Dedifferentiated amniotic fluid mesenchymal stem cell (primary cell): ENCODE results near the gene IL17REL.
"Not testable (repeated sequence)": the region's sequence is repeated elsewhere in the genome, so short reads cannot be mapped to it uniquely, and the experiment has no call there.

Experiments
- DNase-seq: peaks from one replicate; pipeline ENCODE4 v3.0.0-alpha.2; 2016; ENCODE audit errors: extremely low spot score

IL17REL gene

DNA sequence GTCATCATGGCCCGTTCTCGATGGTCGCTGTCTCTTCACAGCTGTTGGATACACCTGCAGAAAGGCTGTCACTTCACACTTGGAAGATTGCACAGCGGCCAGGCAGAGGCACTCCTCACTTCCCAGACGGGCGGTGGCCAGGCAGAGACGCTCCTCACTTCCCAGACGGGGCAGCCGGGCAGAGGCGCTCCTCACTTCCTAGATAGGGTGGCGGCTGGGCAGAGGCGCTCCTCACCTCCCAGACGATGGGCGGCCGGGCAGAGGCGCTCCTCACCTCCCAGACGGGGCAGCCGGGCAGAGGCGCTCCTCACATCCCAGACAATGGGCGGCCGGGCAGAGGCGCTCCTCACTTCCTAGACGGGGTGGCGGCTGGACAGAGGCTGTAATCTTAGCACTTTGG, 22.7 kb downstream of the IL17REL start:
- DNase-seq, result not testable (repeated sequence)

GRCh38 chr22:49986325-49986724, 26.2 kb downstream of the IL17REL start:
- no peak for DNase-seq

DNA sequence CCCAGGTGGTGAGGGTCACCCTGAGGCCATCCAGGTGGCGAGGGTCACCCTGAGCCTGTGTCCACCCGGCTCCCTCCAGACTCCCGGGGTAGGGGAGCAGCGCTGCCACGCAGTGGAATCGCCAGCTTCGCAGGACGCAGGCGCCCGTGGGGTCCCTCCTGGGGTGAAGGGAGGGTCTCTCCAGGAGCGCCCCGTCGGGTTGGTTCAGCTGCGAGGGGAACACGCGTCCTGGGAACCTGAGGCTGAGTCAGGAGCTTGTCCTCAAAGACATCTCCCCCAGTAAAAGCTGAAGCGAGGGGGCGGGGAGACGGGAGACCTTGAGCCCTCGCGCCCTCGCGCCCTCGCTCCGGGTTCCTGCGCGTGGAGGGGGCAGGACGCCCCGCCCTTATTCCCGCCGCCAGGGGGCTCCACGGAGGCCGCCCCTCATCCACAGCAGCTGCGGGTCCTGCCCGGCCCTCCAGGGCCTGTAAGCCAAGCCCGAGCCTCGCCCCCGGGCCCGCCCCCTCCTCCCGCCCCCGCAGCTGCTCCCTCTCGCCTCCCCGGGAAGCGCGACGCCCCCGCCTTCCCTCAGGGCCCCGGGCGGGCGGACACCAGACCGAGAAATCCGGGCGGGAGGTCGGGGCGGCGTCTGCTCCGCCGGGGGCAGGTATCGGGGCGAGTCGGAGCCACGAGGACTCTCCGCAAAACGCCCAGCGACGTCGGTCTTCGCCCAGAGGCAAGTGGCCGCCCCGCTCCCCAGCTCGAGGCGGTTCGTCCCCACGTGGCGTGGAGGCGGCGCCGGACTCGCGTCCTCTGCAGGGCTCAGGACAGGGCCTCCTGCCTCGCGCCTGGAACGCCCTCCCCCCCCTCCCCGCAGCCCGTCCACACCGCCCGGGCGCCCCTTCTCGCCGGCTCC, 29.2 kb downstream of the IL17REL start:
- DNase-seq, result no peak

- not testable (repeated sequence) for DNase-seq
These were observed 30.8 kb downstream of the IL17REL start for GRCh38 chr22:49981799-49982198.

- no peak for DNase-seq
These were observed 32.8 kb downstream of the IL17REL start for GRCh38 chr22:49979587-49980264.

DNA sequence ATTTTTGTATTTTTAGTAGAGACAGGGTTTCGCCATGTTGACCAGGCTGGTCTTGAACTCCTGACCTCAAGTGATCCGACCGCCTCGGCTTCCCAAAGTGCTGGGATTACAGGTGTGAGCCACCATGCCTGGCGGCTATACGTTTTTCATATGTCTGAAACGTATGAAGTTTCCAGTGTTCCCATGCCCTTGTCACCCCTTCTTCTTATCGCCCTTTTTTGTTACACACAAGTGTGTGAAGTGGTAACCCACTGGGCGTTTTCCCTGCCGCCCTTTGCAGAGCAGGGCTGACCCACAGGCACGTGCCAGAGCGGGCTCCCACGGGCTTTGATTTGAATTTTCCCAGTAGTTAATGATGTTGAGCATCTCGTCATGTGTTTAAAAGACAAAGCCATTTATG, 35.0 kb downstream of the IL17REL start:
- DNase-seq, result no peak

DNA sequence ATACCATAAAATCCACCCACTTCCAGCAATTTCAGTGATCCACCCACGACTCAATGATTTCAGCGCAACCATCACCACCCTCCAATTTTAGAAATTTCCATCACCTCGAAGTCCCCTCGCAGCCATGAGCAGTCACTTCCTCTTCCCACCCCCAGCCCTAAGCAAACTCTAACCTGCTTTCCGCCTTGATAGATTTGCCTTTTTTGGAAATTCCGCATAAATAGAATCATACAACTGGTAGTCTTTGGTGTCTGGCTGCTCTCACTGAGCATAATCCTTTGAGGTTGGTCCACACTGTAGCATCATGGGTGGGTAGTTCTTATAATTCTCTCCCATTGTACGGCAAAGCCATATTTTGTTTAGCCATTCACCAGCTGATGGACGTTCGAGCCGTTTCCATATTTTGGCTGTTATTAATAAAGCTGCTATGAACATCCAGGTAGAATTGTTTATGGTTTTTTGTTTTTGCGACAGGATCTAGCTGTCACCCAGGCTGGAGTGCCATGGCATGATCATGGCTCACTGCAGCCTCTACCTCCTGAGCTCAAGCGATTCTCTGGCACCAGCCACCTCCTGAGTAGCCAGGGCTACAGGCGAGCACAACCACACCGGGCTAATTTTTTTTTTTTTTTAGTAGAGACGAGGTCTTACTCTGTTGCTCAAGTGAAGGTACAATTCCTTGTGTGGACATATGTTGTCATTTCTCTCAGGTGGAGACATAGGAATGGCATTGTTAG, 36.0 kb downstream of the IL17REL start:
- no peak for DNase-seq

GRCh38 chr22:49975543-49976389, 36.8 kb downstream of the IL17REL start:
- DNase-seq, result no peak

- DNase-seq, result no peak
These were observed 39.3 kb downstream of the IL17REL start for GRCh38 chr22:49973018-49973961.

GRCh38 chr22:49972163-49973017, 40.2 kb downstream of the IL17REL start:
- DNase-seq, result no peak

DNA sequence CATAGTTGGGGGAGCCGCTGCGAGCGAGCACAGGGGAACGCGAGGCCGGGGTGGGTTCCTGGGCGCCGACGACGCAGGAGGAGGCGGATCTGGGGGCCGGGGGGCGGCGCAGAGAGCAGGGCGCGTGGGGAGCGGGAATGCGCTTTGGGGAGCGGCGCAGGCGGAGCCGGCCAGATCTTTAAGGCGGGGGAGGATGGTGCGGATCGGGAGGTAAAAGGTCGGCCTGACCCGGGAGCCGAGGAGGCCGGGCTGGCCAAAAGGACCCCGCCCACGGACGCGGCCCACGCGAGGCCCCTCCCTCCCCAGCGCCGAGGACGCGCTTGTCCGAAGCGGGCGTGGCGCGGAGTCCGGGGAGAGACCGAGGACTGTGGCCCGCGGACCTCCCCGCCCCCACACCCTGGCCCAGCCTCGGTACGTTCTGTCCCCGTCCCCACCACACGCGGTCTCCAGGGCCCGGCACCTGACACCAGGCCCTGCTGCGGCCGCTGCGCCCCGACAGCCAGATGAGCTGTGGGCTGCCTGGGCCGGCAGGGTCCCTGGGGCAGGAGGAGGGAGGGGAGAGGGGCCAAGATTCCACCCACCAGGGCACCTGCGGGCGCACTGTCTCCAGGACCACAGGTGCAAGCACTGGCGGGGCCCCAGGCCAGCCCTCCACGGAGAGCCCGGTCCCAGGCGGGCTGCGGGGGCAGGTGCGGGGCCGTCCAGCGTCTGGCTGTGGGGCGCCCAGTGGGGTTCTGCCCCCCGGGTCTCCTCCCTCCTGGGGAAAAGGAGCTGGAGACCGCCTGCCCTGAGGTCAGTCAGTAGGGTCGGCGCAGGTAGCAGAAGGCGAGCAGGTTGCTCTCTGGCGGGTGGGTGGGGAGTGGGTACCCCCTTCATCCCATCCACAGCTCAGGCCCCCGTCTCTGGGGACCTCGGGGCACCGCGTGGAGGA, 41.1 kb downstream of the IL17REL start:
- DNase-seq, result no peak

GRCh38 chr22:49970528-49971231, 41.9 kb downstream of the IL17REL start:
- peak; percentile 93 for DNase-seq

GRCh38 chr22:49969751-49970527, 42.6 kb downstream of the IL17REL start:
- DNase-seq, result no peak

- DNase-seq, result no peak
These were observed 43.5 kb downstream of the IL17REL start for GRCh38 chr22:49968831-49969661.

GRCh38 chr22:49968313-49968830, 44.2 kb downstream of the IL17REL start:
- no peak for DNase-seq
